Measurements from ENCODE around the gene IGLL1.

IGLL1 gene

DNA sequence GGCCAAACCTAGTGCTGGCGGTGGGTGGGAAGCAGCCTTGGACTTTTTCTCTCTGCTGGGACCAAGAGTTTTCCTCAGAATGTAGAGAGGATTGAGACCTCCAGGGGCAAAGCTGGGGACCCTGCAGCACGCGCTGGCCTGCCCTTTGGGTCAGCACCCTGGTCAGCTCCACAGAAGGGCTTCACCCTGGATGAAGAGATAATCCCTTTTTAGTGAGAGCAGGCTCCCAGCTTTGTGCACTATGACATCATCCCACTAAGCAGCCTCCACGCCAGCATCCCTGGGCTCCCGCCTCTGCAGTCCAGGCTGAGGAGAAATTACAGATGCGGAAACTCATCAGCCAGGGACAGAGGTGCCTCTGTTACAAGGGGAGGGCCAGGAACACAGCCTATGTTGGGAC, 28.5 kb upstream of the IGLL1 start:
- no peak for TF ChIP-seq EZH2 (IDR thresholded peaks at IDR 0.05; ENCODE audit: borderline replicate concordance, low read length)
- TF ChIP-seq CTCF (IDR thresholded peaks at IDR 0.05; ENCODE audit: low read length), result no peak
- Histone ChIP-seq H3K9me3 (ENCODE audit: low read length) (no peaks in the 10 kb centered on the region), H2AFZ (ENCODE audit: low read length) (no peak overlapping the region), H3K4me3 (ENCODE audit: low read depth, low read length, poor library complexity, severe bottlenecking) (no peak overlapping the region), H3K27ac (ENCODE audit: low read depth, low read length, poor library complexity, severe bottlenecking) (no peak overlapping the region), H3K9ac (ENCODE audit: low read length) (no peak overlapping the region), H3K4me1 (ENCODE audit: insufficient read depth, low read length, severe bottlenecking) (no peaks in the 10 kb centered on the region), H3K79me2 (ENCODE audit: insufficient read depth, low read length) (no peaks in the 10 kb centered on the region), H3K27me3 (ENCODE audit: insufficient read depth, low read length) (peaks cover 3% of the 10 kb centered on the region; the same call in 1 of the 2 replicates), H3K36me3 (ENCODE audit: insufficient read depth, low read length) (no peaks in the 10 kb centered on the region), H3F3A (ENCODE audit: insufficient read depth, low read length) (no peaks in the 10 kb centered on the region), H4K20me1 (ENCODE audit: insufficient read depth, low read length) (no peaks in the 10 kb centered on the region), H3K4me2 (ENCODE audit: low read length) (no peak overlapping the region), H3K9me2 (ENCODE audit: low read depth, low read length) (no peaks in the 10 kb centered on the region)

- Histone ChIP-seq H3K9me3 (ENCODE audit: low read length) (no peaks in the 10 kb centered on the region), H4K20me1 (ENCODE audit: insufficient read depth, low read length) (no peaks in the 10 kb centered on the region), H3K4me1 (ENCODE audit: insufficient read depth, low read length, severe bottlenecking) (no peaks in the 10 kb centered on the region), H3K79me2 (ENCODE audit: insufficient read depth, low read length) (no peaks in the 10 kb centered on the region), H3K27me3 (ENCODE audit: insufficient read depth, low read length) (peaks cover 3% of the 10 kb centered on the region; the same call in 1 of the 2 replicates), H3K9me2 (ENCODE audit: low read depth, low read length) (no peaks in the 10 kb centered on the region), H3K4me3 (ENCODE audit: low read depth, low read length, poor library complexity, severe bottlenecking) (no peak overlapping the region), H3K4me2 (ENCODE audit: low read length) (no peak overlapping the region), H3K27ac (ENCODE audit: low read depth, low read length, poor library complexity, severe bottlenecking) (no peak overlapping the region), H3K9ac (ENCODE audit: low read length) (no peak overlapping the region), H3K36me3 (ENCODE audit: insufficient read depth, low read length) (no peaks in the 10 kb centered on the region), H2AFZ (ENCODE audit: low read length) (no peak overlapping the region), H3F3A (ENCODE audit: insufficient read depth, low read length) (no peaks in the 10 kb centered on the region)
- TF ChIP-seq EZH2 (IDR thresholded peaks at IDR 0.05; ENCODE audit: borderline replicate concordance, low read length) (no peak), CTCF (IDR thresholded peaks at IDR 0.05; ENCODE audit: low read length) (no peak)
Measured at GRCh38 chr22:23606204-23607131, 26.4 kb upstream of the IGLL1 start.

DNA sequence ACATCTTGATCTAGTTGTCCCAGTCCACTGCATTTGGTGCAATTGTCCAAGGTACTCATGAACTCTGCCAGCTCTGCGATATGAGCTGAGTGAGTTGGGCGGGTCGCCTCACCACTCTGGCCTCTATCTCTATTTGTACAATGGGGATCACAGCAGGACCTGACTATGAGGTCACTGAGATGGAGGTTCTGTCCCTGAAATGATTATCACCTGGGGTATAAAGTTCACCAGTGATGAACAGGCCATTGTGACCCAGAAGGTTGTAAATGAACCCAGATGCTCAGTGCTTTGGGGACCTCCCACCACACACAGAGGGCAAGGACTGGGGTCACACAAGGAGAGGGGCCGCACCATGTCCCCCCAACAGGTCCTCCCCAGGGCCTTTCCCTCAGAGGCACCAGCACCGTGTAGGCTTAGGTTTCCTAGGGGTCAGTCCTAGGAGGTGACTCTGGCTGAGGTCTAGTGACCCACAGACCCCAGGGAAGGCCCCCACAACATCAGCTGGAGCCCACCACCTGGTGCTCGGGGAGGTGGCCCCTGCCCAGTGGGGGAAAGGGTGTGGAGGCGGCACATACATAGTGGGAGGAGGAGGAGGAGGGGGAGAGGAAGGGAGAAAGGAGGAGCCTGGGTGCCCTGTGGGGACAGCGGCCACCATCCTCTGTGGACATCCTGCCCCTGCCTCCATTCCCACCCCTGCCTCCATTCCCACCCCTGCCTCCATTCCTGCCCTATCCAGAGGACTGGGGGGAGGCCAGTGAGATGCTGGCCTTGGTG, 25.0 kb upstream of the IGLL1 start:
- no peaks in the 10 kb centered on the region for H3K4me1 ChIP-seq (ENCODE audit: insufficient read depth, low read length, severe bottlenecking)
- no peaks in the 10 kb centered on the region for H4K20me1 ChIP-seq (ENCODE audit: insufficient read depth, low read length)
- H3F3A ChIP-seq (ENCODE audit: insufficient read depth, low read length), result no peaks in the 10 kb centered on the region
- no peaks in the 10 kb centered on the region for H3K9me3 ChIP-seq (ENCODE audit: low read length)
- H3K4me2 ChIP-seq (ENCODE audit: low read length), result no peak overlapping the region
- no peak for TF ChIP-seq EZH2 (IDR thresholded peaks at IDR 0.05; ENCODE audit: borderline replicate concordance, low read length)
- TF ChIP-seq CTCF (IDR thresholded peaks at IDR 0.05; ENCODE audit: low read length), result no peak
- no peak overlapping the region for H2AFZ ChIP-seq (ENCODE audit: low read length)
- peaks cover 3% of the 10 kb centered on the region; the same call in 1 of the 2 replicates for H3K27me3 ChIP-seq (ENCODE audit: insufficient read depth, low read length)
- H3K79me2 ChIP-seq (ENCODE audit: insufficient read depth, low read length), result no peaks in the 10 kb centered on the region
- H3K36me3 ChIP-seq (ENCODE audit: insufficient read depth, low read length), result no peaks in the 10 kb centered on the region
- H3K27ac ChIP-seq (ENCODE audit: low read depth, low read length, poor library complexity, severe bottlenecking), result no peak overlapping the region
- no peak overlapping the region for H3K4me3 ChIP-seq (ENCODE audit: low read depth, low read length, poor library complexity, severe bottlenecking)
- no peak overlapping the region for H3K9ac ChIP-seq (ENCODE audit: low read length)
- H3K9me2 ChIP-seq (ENCODE audit: low read depth, low read length), result no peaks in the 10 kb centered on the region

Measured in OCI-LY1 (cell line).